HCT116 (cell line): ENCODE data around the gene MAGOHB. TPM values are rescaled to one million over a fixed set of nuclear protein-coding genes. Genes with fewer than 3 reads are reported as not detected.

ENCODE experiments used
- ATAC-seq: fragments of 200-7000 bp; cut with Tn5 transposase; 2 replicates; pipeline ENCODE4 v1.9.1; 2020; ENCODE audit warnings: mild to moderate bottlenecking, moderate library complexity
- BruUV-seq: library from RNA; stranded (reverse); fragments of 400-500 nt; replicated peaks from 2 replicates; lab custom pipeline; 2021; lab: Mats Ljungman, UMichigan
- CTCF ChIA-PET: fragments of 300-600 bp; sonication (Branson Sonifier 250); formaldehyde crosslinking; loops from one replicate; lab custom pipeline; 2021; ENCODE audit warnings: antibody characterized with exemption; lab: Charles Lee
- POLR2A ChIA-PET: fragments of 300-600, 350-600 bp; sonication (Branson Sonifier 250); formaldehyde crosslinking; loops from one replicate; lab custom pipeline; 2021; ENCODE audit warnings: antibody characterized with exemption; lab: Charles Lee
- RAD21 ChIA-PET, 2 experiments: fragments of 300-600 bp; sonication (Branson Sonifier 250); formaldehyde crosslinking; loops; one replicate each; lab custom pipeline; 2023; ENCODE audit warnings: low total read pairs in 2 of 2; ENCODE audit not compliant: uncharacterized antibody in 2 of 2, unreplicated experiment in 2 of 2, low non-redundant PET in 1 of 2; lab: Charles Lee
- DNase-seq: peaks from one replicate; pipeline ENCODE4 v3.0.0-alpha.2; 2010; ENCODE audit warnings: low read depth, low spot score
- H2AFZ ChIP-seq: fragments of 200-600 bp; shearing (Covaris generic), sonication (generic); 2 replicates; pipeline ENCODE4 v1.6.1; 2017; ENCODE audit warnings: low read depth, mixed run types, mixed read lengths, antibody characterized with exemption, low read length; ENCODE audit not compliant: poor library complexity, severe bottlenecking
- H3K27ac ChIP-seq: 2 replicates; pipeline ENCODE4 v1.5.1; 2012; ENCODE audit warnings: low read depth, low read length
- H3K27me3 ChIP-seq: fragments of 200-600 bp; sonication (generic); 2 replicates; pipeline ENCODE4 v1.6.1; 2016; ENCODE audit warnings: mixed run types, low read length, mixed read lengths; ENCODE audit not compliant: insufficient read depth
- H3K36me3 ChIP-seq, 2 experiments: fragments of 200-500 bp in 1 of 2; fragments of 200-600 bp in 1 of 2; sonication (Bioruptor generic) in 1 of 2; sonication (generic) in 1 of 2; 2 replicates each; pipeline versions ENCODE4 v1.5.1 to v1.6.1; 2014 to 2016; ENCODE audit warnings: low read length in 2 of 2, inconsistent platforms in 1 of 2, mixed read lengths in 1 of 2, mixed run types in 1 of 2; ENCODE audit not compliant: insufficient read depth in 2 of 2, control insufficient read depth in 1 of 2
- H3K4me1 ChIP-seq, 2 experiments: fragments of 200-600 bp in 1 of 2; sonication (generic) in 1 of 2; 2 replicates each; pipeline versions ENCODE4 v1.5.1 to v1.6.1; 2012 to 2017; ENCODE audit warnings: low read length in 2 of 2, inconsistent platforms in 1 of 2, mild to moderate bottlenecking in 1 of 2, mixed read lengths in 1 of 2, mixed run types in 1 of 2, moderate library complexity in 1 of 2; ENCODE audit not compliant: insufficient read depth in 2 of 2, control insufficient read depth in 1 of 2
- H3K4me2 ChIP-seq: fragments of 200-600 bp; sonication (generic); 2 replicates; pipeline ENCODE4 v1.6.1; 2017; ENCODE audit warnings: mixed run types, low read length, mixed read lengths
- H3K4me3 ChIP-seq, 2 experiments: fragments of 200-600 bp in 1 of 2; sonication (generic) in 1 of 2; replicated peaks in 1 of 2; 2 replicates each; pipeline ENCODE4 v1.5.1; 2011 to 2016; ENCODE audit warnings: low read length in 2 of 2, control low read depth in 1 of 2, low read depth in 1 of 2, mild to moderate bottlenecking in 1 of 2, mixed read lengths in 1 of 2, mixed run types in 1 of 2
- H3K79me2 ChIP-seq: fragments of 200-600 bp; sonication (generic); 2 replicates; pipeline ENCODE4 v1.6.1; 2017; ENCODE audit warnings: mild to moderate bottlenecking, mixed run types, low read length, moderate library complexity, mixed read lengths; ENCODE audit not compliant: insufficient read depth
- H3K9ac ChIP-seq: fragments of 200-600 bp; sonication (generic); 2 replicates; pipeline ENCODE4 v1.6.1; 2016; ENCODE audit warnings: low read length, mixed read lengths
- H3K9me2 ChIP-seq: fragments of 200-600 bp; sonication (generic), shearing (Covaris generic); 2 replicates; pipeline ENCODE4 v1.6.1; 2017; ENCODE audit warnings: mixed run types, mild to moderate bottlenecking, moderate library complexity; ENCODE audit not compliant: insufficient read depth
- H3K9me3 ChIP-seq, 2 experiments: fragments of 200-500 bp in 1 of 2; fragments of 200-600 bp in 1 of 2; sonication (Bioruptor generic) in 1 of 2; sonication (generic) in 1 of 2; 2 replicates each; pipeline ENCODE4 v1.6.1; 2014 to 2017; ENCODE audit warnings: low read length in 2 of 2, mixed read lengths in 2 of 2, inconsistent platforms in 1 of 2, low read depth in 1 of 2, mild to moderate bottlenecking in 1 of 2, mixed run types in 1 of 2, moderate library complexity in 1 of 2; ENCODE audit not compliant: control insufficient read depth in 1 of 2, insufficient read depth in 1 of 2
- H4K20me1 ChIP-seq: fragments of 200-600 bp; sonication (generic), shearing (Covaris generic); 2 replicates; pipeline ENCODE4 v1.6.1; 2017; ENCODE audit warnings: mixed run types, mild to moderate bottlenecking, moderate library complexity; ENCODE audit not compliant: insufficient read depth
- ATF3 ChIP-seq: IDR thresholded peaks from 2 replicates; pipeline ENCODE4 v1.6.1; 2012
- CBX3 ChIP-seq: IDR thresholded peaks from 2 replicates; pipeline ENCODE4 v1.6.1; 2012; ENCODE audit warnings: low read depth
- CEBPB ChIP-seq: IDR thresholded peaks from 2 replicates; pipeline ENCODE4 v1.6.1; 2012; ENCODE audit warnings: low read depth
- CTCF ChIP-seq, 3 experiments: fragments of 200-600 bp in 1 of 3; sonication (generic) in 1 of 3; IDR thresholded peaks in 2 of 3; conservative IDR thresholded peaks in 1 of 3; 2 replicates each; pipeline ENCODE4 v1.5.1; 2012 to 2017; ENCODE audit warnings: low read depth in 2 of 3, low read length in 2 of 3, antibody characterized with exemption in 1 of 3, borderline replicate concordance in 1 of 3, control low read depth in 1 of 3, mild to moderate bottlenecking in 1 of 3, mixed read lengths in 1 of 3, mixed run types in 1 of 3, moderate library complexity in 1 of 3; ENCODE audit not compliant: insufficient read depth in 1 of 3
- ELF1 ChIP-seq: IDR thresholded peaks from 2 replicates; pipeline ENCODE4 v1.6.1; 2012; ENCODE audit warnings: low read depth, borderline replicate concordance
- EZH2 ChIP-seq: fragments of 200-600 bp; sonication (generic); IDR thresholded peaks from 2 replicates; pipeline ENCODE4 v1.6.1; 2017; ENCODE audit warnings: antibody characterized with exemption, mixed run types
- EZH2phosphoT487 ChIP-seq: fragments of 200-600 bp; IDR thresholded peaks from 2 replicates; pipeline ENCODE4 v1.6.1; 2018; ENCODE audit warnings: antibody characterized with exemption, borderline replicate concordance
- FOSL1 ChIP-seq: IDR thresholded peaks from 2 replicates; pipeline ENCODE4 v1.6.1; 2012; ENCODE audit warnings: low read depth
- POLR2A ChIP-seq: IDR thresholded peaks from 2 replicates; pipeline ENCODE4 v1.7.0; 2011; ENCODE audit warnings: borderline replicate concordance; ENCODE audit not compliant: insufficient read depth, insufficient read length; ENCODE audit errors: extremely low read depth
- POLR2AphosphoS5 ChIP-seq: IDR thresholded peaks from 2 replicates; pipeline ENCODE4 v1.6.1; 2011; ENCODE audit warnings: mild to moderate bottlenecking, low read depth, low read length, moderate library complexity
- SIN3A ChIP-seq: IDR thresholded peaks from 2 replicates; pipeline ENCODE4 v1.6.1; 2012; ENCODE audit warnings: low read depth
- SP1 ChIP-seq: IDR thresholded peaks from 2 replicates; pipeline ENCODE4 v1.6.1; 2012; ENCODE audit warnings: low read depth
- SRF ChIP-seq: IDR thresholded peaks from 2 replicates; pipeline ENCODE4 v1.6.1; 2012; ENCODE audit warnings: low read depth
- YY1 ChIP-seq: IDR thresholded peaks from 2 replicates; pipeline ENCODE4 v1.6.1; 2011; ENCODE audit warnings: low read length, low read depth, moderate library complexity, mild to moderate bottlenecking; ENCODE audit not compliant: insufficient replicate concordance; ENCODE audit errors: extremely low read depth
- ZFX ChIP-seq: fragments of 450-650 bp; IDR thresholded peaks from 2 replicates; pipeline ENCODE4 v1.6.1; 2017
- ZNF274 ChIP-seq: fragments of 200-500 bp; sonication (Bioruptor generic); IDR thresholded peaks from 2 replicates; pipeline ENCODE4 v1.6.1; 2014; ENCODE audit warnings: mild to moderate bottlenecking, low read depth, low read length, inconsistent platforms
- intact Hi-C: fragments of 100-400 bp; cut with micrococcal nuclease; formaldehyde crosslinking; loops from 2 replicates; pipeline ENCODE4 v1.10.0; 2022
- total RNA-seq: library from RNA; stranded (reverse); gene quantifications from one replicate; pipeline ENCODE4 v1.2.1, GENCODE V29; 2021; ENCODE audit not compliant: unreplicated experiment
- TF ChIP-seq, protein P1 (sequence below): IDR thresholded peaks from 2 replicates; pipeline ENCODE4 v1.6.1; 2012; ENCODE audit warnings: low read depth

Gene MAGOHB
- total RNA-seq, 1 experiment from 2014 or later, result 55.8 TPM

GRCh38 chr12:10615532-10615931 lies 2.1 kb upstream of the MAGOHB start:
- ChIA-PET RAD21 (no interaction called here), CTCF (no interaction called here), POLR2A (no interaction called here)
- intact Hi-C loops, result no loop called here
- no TSS peak for BruUV-seq
- Histone ChIP-seq H3K4me3 (no peak overlapping the region), H3K9me3 (no peaks in the 10 kb centered on the region), H3K9me2 (no peaks in the 10 kb centered on the region), H4K20me1 (no peaks in the 10 kb centered on the region), H3K4me2 (no peak overlapping the region), H3K79me2 (peaks cover 29% of the 10 kb centered on the region), H3K27me3 (no peaks in the 10 kb centered on the region), H3K9ac (no peak overlapping the region), H2AFZ (no peak overlapping the region), H3K4me1 (peaks cover 0 to 23% of the 10 kb centered on the region in 2 experiments; a peak in 3 of 4 replicates), H3K36me3 (peaks cover 5 to 6% of the 10 kb centered on the region in 2 experiments; a peak in 2 of 4 replicates), H3K27ac (no peak overlapping the region)
- TF ChIP-seq CTCF (IDR thresholded peaks at IDR 0.05 in 2 of 3, conservative IDR thresholded peaks at IDR 0.05 in 1 of 3; ENCODE audit: borderline replicate concordance in 1 of 3, insufficient read depth in 1 of 3, low read depth in 2 of 3, low read length in 2 of 3) (0 out of 6 replicates have a peak, but pooled peaks of 2 of the 3 experiments have one; percentile 3 to 11), CEBPB (no peak)
- ATAC-seq, result no peak
- no peak for DNase-seq

- BruUV-seq, result no TSS peak
- Histone ChIP-seq H3K79me2 (peaks cover 36% of the 10 kb centered on the region), H4K20me1 (no peaks in the 10 kb centered on the region), H3K9me2 (no peaks in the 10 kb centered on the region), H3K9ac (peak overlapping the region; percentile 93), H3K4me2 (peak overlapping the region; percentile 92), H3K27ac (peak overlapping the region; percentile 42), H2AFZ (peak overlapping the region; percentile 39), H3K4me1 (peaks cover 0 to 23% of the 10 kb centered on the region in 2 experiments; a peak in 3 of 4 replicates), H3K36me3 (peaks cover 10 to 18% of the 10 kb centered on the region in 2 experiments), H3K27me3 (no peaks in the 10 kb centered on the region), H3K4me3 (peak overlapping the region; percentile 71 to 92), H3K9me3 (no peaks in the 10 kb centered on the region)
- intact Hi-C loops, result loop anchor here (5.0 kb wide), 2 partner anchors 58 to 138 kb away; partner anchors contain the start of gene STYK1
- no peak for DNase-seq
- ATAC-seq, result peak; percentile 26
- RAD21 ChIA-PET, result no interaction called here
- CTCF ChIA-PET, result no interaction called here
- POLR2A ChIA-PET, result no interaction called here
- TF ChIP-seq POLR2AphosphoS5, result no peak
- no peak for TF ChIP-seq EZH2
- no peak for TF ChIP-seq SIN3A
- no peak for TF ChIP-seq SRF
- TF ChIP-seq EZH2phosphoT487, result no peak
- TF ChIP-seq ZNF274, result no peak
- TF ChIP-seq ELF1, result no peak
- TF ChIP-seq FOSL1, result no peak
- TF ChIP-seq SP1, result no peak
- TF ChIP-seq, protein P1, sequence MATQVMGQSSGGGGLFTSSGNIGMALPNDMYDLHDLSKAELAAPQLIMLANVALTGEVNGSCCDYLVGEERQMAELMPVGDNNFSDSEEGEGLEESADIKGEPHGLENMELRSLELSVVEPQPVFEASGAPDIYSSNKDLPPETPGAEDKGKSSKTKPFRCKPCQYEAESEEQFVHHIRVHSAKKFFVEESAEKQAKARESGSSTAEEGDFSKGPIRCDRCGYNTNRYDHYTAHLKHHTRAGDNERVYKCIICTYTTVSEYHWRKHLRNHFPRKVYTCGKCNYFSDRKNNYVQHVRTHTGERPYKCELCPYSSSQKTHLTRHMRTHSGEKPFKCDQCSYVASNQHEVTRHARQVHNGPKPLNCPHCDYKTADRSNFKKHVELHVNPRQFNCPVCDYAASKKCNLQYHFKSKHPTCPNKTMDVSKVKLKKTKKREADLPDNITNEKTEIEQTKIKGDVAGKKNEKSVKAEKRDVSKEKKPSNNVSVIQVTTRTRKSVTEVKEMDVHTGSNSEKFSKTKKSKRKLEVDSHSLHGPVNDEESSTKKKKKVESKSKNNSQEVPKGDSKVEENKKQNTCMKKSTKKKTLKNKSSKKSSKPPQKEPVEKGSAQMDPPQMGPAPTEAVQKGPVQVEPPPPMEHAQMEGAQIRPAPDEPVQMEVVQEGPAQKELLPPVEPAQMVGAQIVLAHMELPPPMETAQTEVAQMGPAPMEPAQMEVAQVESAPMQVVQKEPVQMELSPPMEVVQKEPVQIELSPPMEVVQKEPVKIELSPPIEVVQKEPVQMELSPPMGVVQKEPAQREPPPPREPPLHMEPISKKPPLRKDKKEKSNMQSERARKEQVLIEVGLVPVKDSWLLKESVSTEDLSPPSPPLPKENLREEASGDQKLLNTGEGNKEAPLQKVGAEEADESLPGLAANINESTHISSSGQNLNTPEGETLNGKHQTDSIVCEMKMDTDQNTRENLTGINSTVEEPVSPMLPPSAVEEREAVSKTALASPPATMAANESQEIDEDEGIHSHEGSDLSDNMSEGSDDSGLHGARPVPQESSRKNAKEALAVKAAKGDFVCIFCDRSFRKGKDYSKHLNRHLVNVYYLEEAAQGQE, result no peak
- no peak for TF ChIP-seq POLR2A
- no peak for TF ChIP-seq ZFX
- no peak for TF ChIP-seq YY1
- no peak for TF ChIP-seq ATF3
- no peak for TF ChIP-seq CBX3
Measured at GRCh38 chr12:10614056-10614370, 604 bp upstream of the MAGOHB start.
